Upper lobe of right lung (tissue), 1 donor: Measurements from ENCODE around the gene ABCG1. TPM values are rescaled to one million over a fixed set of nuclear protein-coding genes. Genes with fewer than 3 reads are reported as not detected.

Source experiments
- ATAC-seq: fragments of 200-7000 bp; cut with Tn5 transposase; one replicate; pipeline ENCODE4 v1.9.1; 2020; ENCODE audit warnings: mild to moderate bottlenecking, moderate library complexity
- DNase-seq: peaks from one replicate; pipeline ENCODE4 v3.0.0-alpha.2; 2020
- H3K27ac ChIP-seq: fragments of 200-600 bp; one replicate; pipeline ENCODE4 v1.8.0; 2022
- H3K27me3 ChIP-seq: fragments of 200-600 bp; one replicate; pipeline ENCODE4 v1.8.0; 2022; ENCODE audit warnings: mild to moderate bottlenecking
- H3K36me3 ChIP-seq: fragments of 200-600 bp; one replicate; pipeline ENCODE4 v1.8.0; 2022
- H3K4me1 ChIP-seq: fragments of 200-600 bp; one replicate; pipeline ENCODE4 v1.8.0; 2022
- H3K4me3 ChIP-seq: fragments of 200-600 bp; one replicate; pipeline ENCODE4 v1.8.0; 2022; ENCODE audit warnings: mild to moderate bottlenecking
- H3K9me3 ChIP-seq: fragments of 200-600 bp; one replicate; pipeline ENCODE4 v1.8.0; 2022
- intact Hi-C: fragments of 100-400 bp; cut with DNase I; formaldehyde crosslinking; loops from one replicate; pipeline ENCODE4 v1.11.0; 2022
- total RNA-seq: library from RNA; stranded (reverse); fragmentation: NEBNext Ultra II Directional; extraction: Animal tissue kit (Norgen Biotek cat#: 25700); gene quantifications from one replicate; pipeline ENCODE4 v1.2.1, GENCODE V29; 2021
- TF ChIP-seq, protein P1 (sequence below): fragments of 200-600 bp; IDR thresholded peaks from one replicate; pipeline ENCODE4 v1.8.0; 2022; ENCODE audit warnings: antibody characterized with exemption
- donor health status: DM: no; HTN: yes; CAD: no; lungs with severe emphysema.

The ABCG1 gene
- total RNA-seq, 1 donor from 2014 or later: 62.6 TPM

GRCh38 chr21:42230178-42230577 is 11.2 kb downstream of the ABCG1 start:
- peaks cover 66% of the 10 kb centered on the region for H3K4me1 ChIP-seq

GRCh38 chr21:42230636-42231035 is 11.7 kb downstream of the ABCG1 start:
- intact Hi-C loops: no loop called here
- H3K36me3 ChIP-seq: peaks cover 11% of the 10 kb centered on the region
- H3K4me1 ChIP-seq: peaks cover 71% of the 10 kb centered on the region
- DNase-seq (peak; percentile 39), ATAC-seq (no peak)
- H3K27ac ChIP-seq: no peak overlapping the region
- no peaks in the 10 kb centered on the region for H3K9me3 ChIP-seq
- TF ChIP-seq, protein P1, sequence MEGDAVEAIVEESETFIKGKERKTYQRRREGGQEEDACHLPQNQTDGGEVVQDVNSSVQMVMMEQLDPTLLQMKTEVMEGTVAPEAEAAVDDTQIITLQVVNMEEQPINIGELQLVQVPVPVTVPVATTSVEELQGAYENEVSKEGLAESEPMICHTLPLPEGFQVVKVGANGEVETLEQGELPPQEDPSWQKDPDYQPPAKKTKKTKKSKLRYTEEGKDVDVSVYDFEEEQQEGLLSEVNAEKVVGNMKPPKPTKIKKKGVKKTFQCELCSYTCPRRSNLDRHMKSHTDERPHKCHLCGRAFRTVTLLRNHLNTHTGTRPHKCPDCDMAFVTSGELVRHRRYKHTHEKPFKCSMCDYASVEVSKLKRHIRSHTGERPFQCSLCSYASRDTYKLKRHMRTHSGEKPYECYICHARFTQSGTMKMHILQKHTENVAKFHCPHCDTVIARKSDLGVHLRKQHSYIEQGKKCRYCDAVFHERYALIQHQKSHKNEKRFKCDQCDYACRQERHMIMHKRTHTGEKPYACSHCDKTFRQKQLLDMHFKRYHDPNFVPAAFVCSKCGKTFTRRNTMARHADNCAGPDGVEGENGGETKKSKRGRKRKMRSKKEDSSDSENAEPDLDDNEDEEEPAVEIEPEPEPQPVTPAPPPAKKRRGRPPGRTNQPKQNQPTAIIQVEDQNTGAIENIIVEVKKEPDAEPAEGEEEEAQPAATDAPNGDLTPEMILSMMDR: no peak
- no peaks in the 10 kb centered on the region for H3K27me3 ChIP-seq
- no peak overlapping the region for H3K4me3 ChIP-seq

More at GRCh38 chr21:42230178-42230577, 11.2 kb downstream of the ABCG1 start:
- H3K9me3 ChIP-seq: no peaks in the 10 kb centered on the region
- intact Hi-C loops: no loop called here
- DNase-seq: no peak
- H3K36me3 ChIP-seq: peaks cover 13% of the 10 kb centered on the region
- H3K27ac ChIP-seq: no peak overlapping the region
- no peaks in the 10 kb centered on the region for H3K27me3 ChIP-seq
- no peak overlapping the region for H3K4me3 ChIP-seq
- TF ChIP-seq, protein P1: no peak
- no peak for ATAC-seq

GRCh38 chr21:42231756-42232155 is 12.8 kb downstream of the ABCG1 start:
- Histone ChIP-seq H3K9me3 (no peaks in the 10 kb centered on the region), H3K4me1 (peaks cover 82% of the 10 kb centered on the region), H3K27me3 (no peaks in the 10 kb centered on the region), H3K36me3 (no peaks in the 10 kb centered on the region), H3K4me3 (no peak overlapping the region), H3K27ac (no peak overlapping the region)
- ATAC-seq (no peak), DNase-seq (no peak)
- intact Hi-C loops: no loop called here
- TF ChIP-seq, protein P1: no peak

GRCh38 chr21:42232176-42232825 is 13.4 kb downstream of the ABCG1 start:
- intact Hi-C loops: no loop called here
- H3K4me1 ChIP-seq: peaks cover 87% of the 10 kb centered on the region

DNA sequence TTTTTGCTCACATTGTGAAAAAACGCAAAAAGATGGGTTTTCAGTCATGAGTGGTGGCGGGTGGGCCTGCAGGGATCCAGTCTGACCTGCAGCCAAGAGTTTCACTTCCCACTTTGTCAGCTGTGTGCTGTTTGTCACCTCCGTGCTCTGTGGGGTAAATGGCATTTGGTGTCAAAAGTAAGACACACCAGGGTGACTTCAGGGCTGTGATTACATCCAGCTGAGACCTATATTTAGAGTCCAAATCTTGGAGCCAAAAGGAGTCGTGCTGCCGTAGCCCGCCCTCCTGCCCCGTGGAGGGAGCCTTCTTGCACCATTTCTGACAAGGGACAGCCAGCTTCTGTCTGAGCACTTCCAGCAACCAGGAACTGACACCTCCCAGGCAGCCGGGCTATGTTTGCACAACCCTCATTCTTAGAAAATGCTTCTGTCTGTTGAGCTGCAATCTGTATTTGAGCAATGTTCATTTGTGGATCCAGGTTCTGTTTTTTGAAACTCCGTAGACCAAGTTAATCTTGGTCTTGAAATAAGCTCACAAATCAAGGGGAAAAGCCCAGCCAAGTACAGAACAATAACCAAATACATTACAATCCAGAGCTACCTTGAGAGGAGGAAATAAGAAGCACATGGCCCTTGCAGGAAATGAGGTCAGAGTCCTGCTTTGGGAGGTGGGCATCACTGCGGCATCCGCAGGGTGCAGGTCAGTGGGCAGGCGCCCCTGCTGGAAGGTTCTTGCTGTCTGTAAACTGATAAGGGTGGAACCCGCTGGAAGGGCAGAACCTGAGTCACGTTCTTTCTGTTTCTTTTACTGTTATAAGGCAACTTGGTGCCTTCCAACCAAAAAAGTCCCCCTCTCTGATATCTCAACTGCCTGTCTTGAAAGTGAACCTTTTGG is 14.4 kb downstream of the ABCG1 start:
- Histone ChIP-seq H3K36me3 (no peaks in the 10 kb centered on the region), H3K27me3 (no peaks in the 10 kb centered on the region), H3K4me1 (peaks cover 94% of the 10 kb centered on the region), H3K27ac (peak overlapping the region; percentile 80), H3K9me3 (no peaks in the 10 kb centered on the region), H3K4me3 (no peak overlapping the region)
- DNase-seq: peak; percentile 85
- intact Hi-C loops: no loop called here
- peak; percentile 80 for ATAC-seq
- TF ChIP-seq, protein P1: peak; percentile 38

More at GRCh38 chr21:42232176-42232825, 13.4 kb downstream of the ABCG1 start:
- Histone ChIP-seq H3K36me3 (no peaks in the 10 kb centered on the region), H3K9me3 (no peaks in the 10 kb centered on the region), H3K4me3 (no peak overlapping the region), H3K27ac (peak overlapping the region; percentile 80), H3K27me3 (no peaks in the 10 kb centered on the region)
- TF ChIP-seq, protein P1: no peak
- DNase-seq (no peak), ATAC-seq (no peak)
